Liver (tissue), 9 donors: ENCODE data around the gene TSR1. TPM values are rescaled to one million over a fixed set of nuclear protein-coding genes. Genes with fewer than 3 reads are reported as not detected.

Source experiments
- DNase-seq: peaks from one replicate; pipeline ENCODE4 v3.0.0-alpha.2; 2017; ENCODE audit warnings: low spot score
- H3K27ac ChIP-seq, 2 donors: one replicate each; pipeline ENCODE4 v1.7.0; 2013; ENCODE audit warnings: inconsistent platforms in 2 of 2, low read length in 2 of 2, control low read depth in 1 of 2, low read depth in 1 of 2, mild to moderate bottlenecking in 1 of 2
- H3K27me3 ChIP-seq, 4 donors: one replicate each; pipeline versions ENCODE4 v1.6.1 to v1.7.0; 2013; ENCODE audit warnings: low read length in 3 of 4, inconsistent platforms in 1 of 4, mild to moderate bottlenecking in 1 of 4, moderate library complexity in 1 of 4; ENCODE audit not compliant: control insufficient read depth in 4 of 4, insufficient read depth in 4 of 4
- H3K36me3 ChIP-seq, 4 donors: one replicate each; pipeline versions ENCODE4 v1.6.1 to v1.7.0; 2013; ENCODE audit warnings: low read length in 3 of 4, mild to moderate bottlenecking in 3 of 4, low read depth in 1 of 4, moderate library complexity in 1 of 4; ENCODE audit not compliant: control insufficient read depth in 4 of 4, insufficient read depth in 3 of 4
- H3K4me1 ChIP-seq, 4 donors: one replicate each; pipeline versions ENCODE4 v1.6.1 to v1.7.0; 2013; ENCODE audit warnings: low read length in 3 of 4, mild to moderate bottlenecking in 3 of 4, moderate library complexity in 1 of 4; ENCODE audit not compliant: control insufficient read depth in 4 of 4, insufficient read depth in 4 of 4
- H3K4me3 ChIP-seq, 3 donors: one replicate each; pipeline versions ENCODE4 v1.6.1 to v1.7.0; 2013; ENCODE audit warnings: low read length in 3 of 3, control low read depth in 1 of 3, low read depth in 1 of 3, mild to moderate bottlenecking in 1 of 3
- H3K9ac ChIP-seq, 2 donors: one replicate each; pipeline ENCODE4 v1.7.0; 2013; ENCODE audit warnings: low read length in 2 of 2, mild to moderate bottlenecking in 2 of 2, moderate library complexity in 2 of 2, control low read depth in 1 of 2, low read depth in 1 of 2
- H3K9me3 ChIP-seq, 4 donors: one replicate each; pipeline versions ENCODE4 v1.6.1 to v1.7.0; 2013; ENCODE audit warnings: low read length in 3 of 4; ENCODE audit not compliant: control insufficient read depth in 4 of 4
- CTCF ChIP-seq: fragments of 150-350 bp; IDR thresholded peaks from 2 replicates; pipeline ENCODE4 v1.5.1; 2017; ENCODE audit warnings: improper control_type of control experiment, low read depth, low read length; ENCODE audit not compliant: missing input control
- EGR1 ChIP-seq, 2 donors: IDR thresholded peaks; 2 replicates each; pipeline ENCODE4 v1.6.1; 2016 to 2018; ENCODE audit warnings: antibody characterized with exemption in 2 of 2, low read depth in 2 of 2
- FOXA1 ChIP-seq: IDR thresholded peaks from 2 replicates; pipeline ENCODE4 v1.6.1; 2016; ENCODE audit warnings: antibody characterized with exemption
- FOXA2 ChIP-seq: IDR thresholded peaks from 2 replicates; pipeline ENCODE4 v1.6.1; 2016; ENCODE audit warnings: antibody characterized with exemption
- GABPA ChIP-seq, 2 donors: IDR thresholded peaks in 1 of 2; conservative IDR thresholded peaks in 1 of 2; 2 replicates each; pipeline ENCODE4 v1.6.1; 2016; ENCODE audit warnings: antibody characterized with exemption in 2 of 2, mild to moderate bottlenecking in 1 of 2, moderate library complexity in 1 of 2
- HNF4A ChIP-seq, 2 donors: conservative IDR thresholded peaks; 2 replicates each; pipeline ENCODE4 v1.6.1; 2016; ENCODE audit warnings: antibody characterized with exemption in 2 of 2, mild to moderate bottlenecking in 2 of 2
- HNF4G ChIP-seq: IDR thresholded peaks from 2 replicates; pipeline ENCODE4 v1.6.1; 2016; ENCODE audit warnings: antibody characterized with exemption
- JUND ChIP-seq, 2 donors: IDR thresholded peaks; 2 replicates each; pipeline ENCODE4 v1.6.1; 2016; ENCODE audit warnings: antibody characterized with exemption in 2 of 2
- MAX ChIP-seq: IDR thresholded peaks from 2 replicates; pipeline ENCODE4 v1.6.1; 2016; ENCODE audit warnings: antibody characterized with exemption
- NR2F2 ChIP-seq: IDR thresholded peaks from 2 replicates; pipeline ENCODE4 v1.6.1; 2016; ENCODE audit warnings: antibody characterized with exemption
- RAD21 ChIP-seq, 2 donors: IDR thresholded peaks; 2 replicates each; pipeline ENCODE4 v1.6.1; 2016; ENCODE audit warnings: antibody characterized with exemption in 2 of 2, mild to moderate bottlenecking in 2 of 2
- REST ChIP-seq: IDR thresholded peaks from 2 replicates; pipeline ENCODE4 v1.6.1; 2016; ENCODE audit warnings: antibody characterized with exemption, mild to moderate bottlenecking
- SP1 ChIP-seq: IDR thresholded peaks from 2 replicates; pipeline ENCODE4 v1.6.1; 2018; ENCODE audit warnings: antibody characterized with exemption, mild to moderate bottlenecking
- YY1 ChIP-seq: IDR thresholded peaks from 2 replicates; pipeline ENCODE4 v1.6.1; 2016; ENCODE audit warnings: antibody characterized with exemption, mild to moderate bottlenecking
- ZBTB33 ChIP-seq: IDR thresholded peaks from 2 replicates; pipeline ENCODE4 v1.6.1; 2016; ENCODE audit warnings: antibody characterized with exemption
- WGBS: extraction: QIAGEN DNeasy Blood & Tissue Kit; methylation state at CpG from one replicate; pipeline ENCODE4 v1.1.7; 2013; 5-methylcytosine and 5-hydroxymethylcytosine counted together
- polyA plus RNA-seq, 2 donors: library from polyadenylated mRNA; stranded (reverse) in 1 of 2; unstranded in 1 of 2; fragments of 200-250 nt in 1 of 2; fragments of >200 nt in 1 of 2; fragmentation: Nextera tagmentation in 1 of 2; extraction: Ambion mirVana in 1 of 2; gene quantifications; one replicate each; pipeline versions ENCODE4 v1.2.1 to v1.2.3, GENCODE V29; 2013 to 2015
- total RNA-seq, 2 donors: library from RNA; depleted of rRNA; stranded (reverse); fragments of >200 nt; gene quantifications; one replicate each; pipeline ENCODE4 v1.2.3, GENCODE V29; 2014
- donor health status: healthy.
- donor health status: healthy.
- donor health status: healthy.
- donor health status: healthy.
- donor health status: healthy.

The TSR1 gene
- total and polyA plus RNA-seq, 4 donors: 6.5 to 27.0 (median 13.8) TPM

- Histone ChIP-seq H3K36me3 (no peaks in the 10 kb centered on the region), H3K4me1 (peaks cover 0 to 1% (median 0%) of the 10 kb centered on the region in 4 donors), H3K9me3 (no peaks in the 10 kb centered on the region), H3K4me3 (no peak overlapping the region), H3K27ac (no peak overlapping the region), H3K9ac (no peak overlapping the region), H3K27me3 (no peaks in the 10 kb centered on the region)
- DNase-seq: no peak
- 86% methylated on average over 8 of the region's 8 CpGs for WGBS
- TF ChIP-seq SP1: no peak
- no peak for TF ChIP-seq FOXA2
- no peak for TF ChIP-seq FOXA1
- no peak for TF ChIP-seq CTCF
- no peak for TF ChIP-seq RAD21 (IDR thresholded peaks at IDR 0.05)
- TF ChIP-seq NR2F2: no peak
- TF ChIP-seq YY1: no peak
- no peak for TF ChIP-seq MAX
- TF ChIP-seq EGR1 (IDR thresholded peaks at IDR 0.05; ENCODE audit: low read depth in 2 of 2): no peak
- TF ChIP-seq HNF4A (conservative IDR thresholded peaks at IDR 0.05): no peak
- no peak for TF ChIP-seq REST
- no peak for TF ChIP-seq HNF4G
- no peak for TF ChIP-seq GABPA (IDR thresholded peaks at IDR 0.05 in 1 of 2, conservative IDR thresholded peaks at IDR 0.05 in 1 of 2)
- no peak for TF ChIP-seq JUND (IDR thresholded peaks at IDR 0.05)
Observed at GRCh38 chr17:2354311-2354710, 18.1 kb upstream of the TSR1 start.

GRCh38 chr17:2351269-2351668 lies 15.0 kb upstream of the TSR1 start:
- no peak for TF ChIP-seq ZBTB33
- H3K27ac ChIP-seq: no peak overlapping the region
- DNase-seq: no peak
- no peaks in the 10 kb centered on the region for H3K36me3 ChIP-seq
- peaks cover 3 to 13% (median 8%) of the 10 kb centered on the region in 4 donors for H3K4me1 ChIP-seq
- no peak overlapping the region for H3K4me3 ChIP-seq
- no peaks in the 10 kb centered on the region for H3K9me3 ChIP-seq
- no peak overlapping the region for H3K9ac ChIP-seq
- WGBS: 96% methylated on average over 6 of the region's 6 CpGs
- no peaks in the 10 kb centered on the region for H3K27me3 ChIP-seq
